Coronary artery (tissue), 2 donors: ENCODE data around the gene HNF4A.

Experiments used
- DNase-seq: peaks from one replicate; pipeline ENCODE4 v3.0.0-alpha.2; 2017; ENCODE audit warnings: low spot score
- H3K27ac ChIP-seq, 2 donors: fragments of 200-600 bp; sonication (generic); one replicate each; pipeline ENCODE4 v1.5.1; 2016 to 2019
- H3K4me3 ChIP-seq: fragments of 200-600 bp; sonication (generic); 2 replicates; pipeline ENCODE4 v1.5.1; 2016; ENCODE audit warnings: mild to moderate bottlenecking, moderate library complexity
- CTCF ChIP-seq: fragments of 200-600 bp; sonication (generic); IDR thresholded peaks from one replicate; pipeline ENCODE4 v1.5.1; 2019; ENCODE audit warnings: antibody characterized with exemption

Gene HNF4A

DNA sequence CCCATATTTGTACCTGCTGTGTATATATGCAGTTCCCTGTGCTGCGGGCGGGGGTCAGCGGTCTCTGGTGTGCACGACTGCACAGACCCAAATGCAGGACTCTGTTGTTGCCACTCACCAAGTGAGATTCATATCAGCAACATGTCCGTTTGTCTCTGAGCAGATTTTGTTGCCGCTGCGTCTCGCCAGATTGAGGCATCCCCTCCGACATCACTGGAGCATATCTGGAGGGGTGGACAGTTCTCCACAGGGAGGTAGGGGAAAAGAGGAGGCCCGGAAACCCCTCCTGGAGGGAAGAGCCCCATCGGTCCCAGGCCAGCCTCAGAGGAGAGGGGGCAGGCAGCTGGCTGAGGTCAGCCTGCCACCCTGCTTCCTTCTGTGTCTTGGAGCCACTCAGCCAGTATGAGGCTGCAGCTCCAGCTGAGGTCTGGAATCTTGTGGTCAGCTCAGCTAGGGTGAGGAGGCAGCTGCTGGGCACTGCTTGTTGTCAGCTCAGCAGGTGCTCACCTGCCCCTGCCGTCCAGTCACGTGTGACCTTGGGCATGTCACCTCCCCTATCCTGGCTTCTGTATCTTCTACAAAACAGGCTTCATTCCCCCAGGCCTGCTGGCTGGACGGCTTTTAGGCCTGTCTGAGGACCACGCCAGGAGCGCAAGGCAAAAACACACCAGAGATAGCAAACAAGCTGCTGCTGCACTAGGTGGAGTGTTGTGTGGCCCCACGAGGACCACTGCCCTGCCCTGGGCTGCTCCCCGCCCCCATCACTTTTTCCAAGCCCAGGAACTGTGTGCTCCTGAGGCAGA is 47.1 kb downstream of the HNF4A start:
- H3K4me3 ChIP-seq = no peak overlapping the region
- H3K27ac ChIP-seq = no peak overlapping the region
- TF ChIP-seq CTCF = no peak
- DNase-seq = no peak

GRCh38 chr20:44403194-44404112 is 48.0 kb downstream of the HNF4A start:
- Histone ChIP-seq H3K27ac (no peak overlapping the region), H3K4me3 (no peak overlapping the region)
- no peak for TF ChIP-seq CTCF
- DNase-seq = no peak

GRCh38 chr20:44404204-44405181 is 49.0 kb downstream of the HNF4A start:
- no peak for DNase-seq
- no peak for TF ChIP-seq CTCF
- Histone ChIP-seq H3K4me3 (no peak overlapping the region), H3K27ac (no peak overlapping the region)

DNA sequence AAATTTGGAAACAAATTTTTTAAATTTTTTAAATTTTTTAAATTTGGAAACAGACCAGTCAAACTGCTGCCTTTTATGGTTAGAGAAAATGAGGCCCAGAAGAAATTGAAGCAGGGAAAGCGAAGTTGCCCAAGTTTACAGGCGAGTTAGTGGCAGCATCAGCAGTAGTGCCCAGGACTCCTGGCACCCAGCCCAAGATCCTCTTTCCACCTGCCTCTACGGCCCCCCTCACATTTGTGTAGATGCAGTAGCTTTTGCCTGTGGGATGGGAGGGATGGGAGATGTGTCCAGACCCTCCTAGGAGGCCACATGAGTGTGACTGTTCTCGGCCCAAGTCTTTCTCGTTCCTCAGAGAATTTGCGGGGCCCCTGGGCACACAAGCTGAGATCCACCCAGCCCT is 49.8 kb downstream of the HNF4A start:
- Histone ChIP-seq H3K4me3 (no peak overlapping the region), H3K27ac (no peak overlapping the region)
- no peak for DNase-seq
- TF ChIP-seq CTCF = no peak

- DNase-seq = no peak
- H3K4me3 ChIP-seq = no peak overlapping the region
- H3K27ac ChIP-seq = no peak overlapping the region
- no peak for TF ChIP-seq CTCF
Observed at GRCh38 chr20:44405785-44406571, 50.5 kb downstream of the HNF4A start.
